Ishikawa (cell line): ENCODE results near the gene MAP2.

Source experiments
- CEBPB ChIP-seq: IDR thresholded peaks from 2 replicates; pipeline ENCODE4 v1.6.1; 2012
- CREB1 ChIP-seq: IDR thresholded peaks from 2 replicates; pipeline ENCODE4 v1.6.1; 2012; ENCODE audit warnings: low read depth
- EGR1 ChIP-seq: IDR thresholded peaks from 2 replicates; pipeline ENCODE4 v1.6.1; 2012
- EP300 ChIP-seq: IDR thresholded peaks from 2 replicates; pipeline ENCODE4 v1.6.1; 2012; ENCODE audit warnings: borderline replicate concordance
- FOXM1 ChIP-seq: IDR thresholded peaks from 2 replicates; pipeline ENCODE4 v1.6.1; 2012; ENCODE audit warnings: low read depth, borderline replicate concordance
- MAX ChIP-seq: IDR thresholded peaks from 2 replicates; pipeline ENCODE4 v1.6.1; 2012
- NFIC ChIP-seq: IDR thresholded peaks from 2 replicates; pipeline ENCODE4 v1.6.1; 2012
- RAD21 ChIP-seq: IDR thresholded peaks from 2 replicates; pipeline ENCODE4 v1.6.1; 2012; ENCODE audit warnings: low read depth
- REST ChIP-seq: IDR thresholded peaks from 2 replicates; pipeline ENCODE4 v1.6.1; 2012; ENCODE audit warnings: low read depth, mild to moderate bottlenecking
- TAF1 ChIP-seq: IDR thresholded peaks from 2 replicates; pipeline ENCODE4 v1.6.1; 2012; ENCODE audit warnings: low read depth, mild to moderate bottlenecking
- TCF12 ChIP-seq: IDR thresholded peaks from 2 replicates; pipeline ENCODE4 v1.6.1; 2012; ENCODE audit warnings: low read depth
- TEAD4 ChIP-seq: IDR thresholded peaks from 2 replicates; pipeline ENCODE4 v1.6.1; 2012
- YY1 ChIP-seq: IDR thresholded peaks from 2 replicates; pipeline ENCODE4 v1.6.1; 2012; ENCODE audit warnings: low read depth
- ZBTB7A ChIP-seq: IDR thresholded peaks from 2 replicates; pipeline ENCODE4 v1.6.1; 2012; ENCODE audit warnings: low read depth
- TF ChIP-seq, protein P1 (sequence below): IDR thresholded peaks from 2 replicates; pipeline ENCODE4 v1.6.1; 2012

MAP2 gene

GRCh38 chr2:209702775-209703174, 278.9 kb downstream of the MAP2 start:
- TF ChIP-seq EP300 = no peak
- no peak for TF ChIP-seq TCF12
- TF ChIP-seq CREB1 = no peak
- TF ChIP-seq, protein P1, sequence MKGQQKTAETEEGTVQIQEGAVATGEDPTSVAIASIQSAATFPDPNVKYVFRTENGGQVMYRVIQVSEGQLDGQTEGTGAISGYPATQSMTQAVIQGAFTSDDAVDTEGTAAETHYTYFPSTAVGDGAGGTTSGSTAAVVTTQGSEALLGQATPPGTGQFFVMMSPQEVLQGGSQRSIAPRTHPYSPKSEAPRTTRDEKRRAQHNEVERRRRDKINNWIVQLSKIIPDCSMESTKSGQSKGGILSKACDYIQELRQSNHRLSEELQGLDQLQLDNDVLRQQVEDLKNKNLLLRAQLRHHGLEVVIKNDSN = no peak
- no peak for TF ChIP-seq TEAD4
- no peak for TF ChIP-seq MAX
- TF ChIP-seq TAF1 = no peak
- no peak for TF ChIP-seq NFIC
- TF ChIP-seq ZBTB7A = no peak
- no peak for TF ChIP-seq FOXM1
- no peak for TF ChIP-seq EGR1

DNA sequence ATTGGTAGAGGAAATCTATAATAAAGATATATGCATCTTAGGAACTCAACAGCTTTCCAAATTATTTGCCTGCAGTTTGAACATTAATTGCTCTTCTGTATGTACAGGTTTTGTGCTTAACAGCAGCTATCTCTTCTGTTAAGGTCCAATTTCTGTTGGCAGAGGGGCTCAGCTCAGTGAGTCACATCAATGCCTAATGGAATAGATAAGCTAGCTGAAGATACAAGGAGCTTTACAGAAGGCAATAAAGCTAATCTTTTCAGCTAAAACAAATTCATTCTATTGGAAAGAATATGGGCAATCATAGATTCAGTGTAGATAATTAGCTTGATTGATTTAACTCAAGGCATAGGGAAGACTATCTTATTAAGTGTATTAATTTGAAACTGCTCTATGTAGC, 289.4 kb downstream of the MAP2 start:
- TF ChIP-seq FOXM1 = no peak
- no peak for TF ChIP-seq TCF12
- TF ChIP-seq, protein P1 = no peak
- TF ChIP-seq REST = no peak
- TF ChIP-seq TAF1 = no peak
- TF ChIP-seq EGR1 = no peak
- no peak for TF ChIP-seq CREB1
- no peak for TF ChIP-seq EP300
- no peak for TF ChIP-seq RAD21
- no peak for TF ChIP-seq TEAD4
- no peak for TF ChIP-seq MAX
- no peak for TF ChIP-seq YY1

DNA sequence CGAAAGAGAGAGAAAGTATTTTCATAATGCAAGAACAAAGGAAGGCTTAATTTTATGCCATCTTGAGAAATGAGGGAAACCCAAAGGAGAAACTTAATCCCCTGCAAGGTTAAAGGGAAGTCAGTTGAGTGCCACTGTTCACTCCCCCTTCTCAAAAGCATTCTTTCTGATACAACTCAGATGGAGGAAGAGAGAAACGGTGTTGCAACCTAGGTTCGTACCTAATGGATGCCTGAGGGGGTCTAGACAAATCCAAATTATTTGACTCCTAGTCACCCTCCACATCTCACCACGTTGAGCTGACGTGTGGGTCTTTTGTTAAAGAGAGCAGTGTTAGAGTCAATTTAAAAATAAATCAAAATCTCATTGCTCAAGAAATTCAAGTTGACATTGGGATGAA, 295.2 kb downstream of the MAP2 start:
- TF ChIP-seq FOXM1 = no peak
- no peak for TF ChIP-seq EP300
- no peak for TF ChIP-seq CEBPB
- TF ChIP-seq TEAD4 = no peak
- no peak for TF ChIP-seq RAD21
- no peak for TF ChIP-seq MAX

GRCh38 chr2:209721497-209721896, 297.6 kb downstream of the MAP2 start:
- TF ChIP-seq CEBPB (no peak), TAF1 (no peak), REST (no peak), CREB1 (no peak), NFIC (no peak), RAD21 (no peak), ZBTB7A (no peak), EGR1 (no peak)
- TF ChIP-seq, protein P1 = no peak

- TF ChIP-seq EP300 (no peak), CEBPB (no peak), NFIC (no peak), ZBTB7A (no peak), REST (no peak), TCF12 (no peak), TEAD4 (no peak), RAD21 (no peak), FOXM1 (no peak), CREB1 (no peak)
- TF ChIP-seq, protein P1 = no peak
Observed at GRCh38 chr2:209726311-209726710, 302.5 kb downstream of the MAP2 start.
